ENCODE measurements around the gene THAP9.

The THAP9 gene

GRCh38 chr4:82957045-82957444 is 56.5 kb downstream of the THAP9 start:
- DNase-seq (ENCODE audit: low spot score) = no peak

GRCh38 chr4:82965763-82966162 is 65.2 kb downstream of the THAP9 start:
- no peak for DNase-seq (ENCODE audit: low spot score)

GRCh38 chr4:82968972-82969371 is 68.4 kb downstream of the THAP9 start:
- no peak for DNase-seq (ENCODE audit: low spot score)

GRCh38 chr4:82969414-82969813 is 68.9 kb downstream of the THAP9 start:
- DNase-seq (ENCODE audit: low spot score) = no peak
